H9 (cell line): ENCODE measurements around the gene SNX22. TPM values are rescaled to one million over a fixed set of nuclear protein-coding genes. Genes with fewer than 3 reads are reported as not detected.

Source experiments
- DNase-seq: peaks from one replicate; pipeline ENCODE4 v3.0.0-alpha.2; 2017
- H2AFZ ChIP-seq: one replicate; pipeline ENCODE4 v1.6.1; 2013; ENCODE audit warnings: mild to moderate bottlenecking, low read length, control low read depth, moderate library complexity
- H2AK5ac ChIP-seq: 2 replicates; pipeline ENCODE4 v1.6.1; 2013; ENCODE audit warnings: low read length, control low read depth, mixed read lengths; ENCODE audit not compliant: insufficient read length
- H2BK120ac ChIP-seq: one replicate; pipeline ENCODE4 v1.6.1; 2013; ENCODE audit warnings: low read depth, mild to moderate bottlenecking, low read length, control low read depth, inconsistent platforms; ENCODE audit not compliant: poor library complexity, severe bottlenecking
- H2BK12ac ChIP-seq: 2 replicates; pipeline ENCODE4 v1.6.1; 2013; ENCODE audit warnings: low read length, control low read depth, mixed read lengths, low read depth; ENCODE audit not compliant: insufficient read length
- H2BK15ac ChIP-seq: 2 replicates; pipeline ENCODE4 v1.6.1; 2013; ENCODE audit warnings: low read depth, low read length, control low read depth
- H2BK20ac ChIP-seq: one replicate; pipeline ENCODE4 v1.6.1; 2013; ENCODE audit warnings: low read depth, mild to moderate bottlenecking, low read length, control low read depth, inconsistent platforms; ENCODE audit not compliant: poor library complexity, severe bottlenecking
- H2BK5ac ChIP-seq: 2 replicates; pipeline ENCODE4 v1.6.1; 2013; ENCODE audit warnings: low read length, control low read depth, mixed read lengths; ENCODE audit not compliant: insufficient read length
- H3K14ac ChIP-seq: 2 replicates; pipeline ENCODE4 v1.6.1; 2013; ENCODE audit warnings: low read length, control low read depth; ENCODE audit not compliant: insufficient read depth
- H3K18ac ChIP-seq: 2 replicates; pipeline ENCODE4 v1.6.1; 2013; ENCODE audit warnings: low read depth, mild to moderate bottlenecking, mixed read lengths, low read length, control low read depth; ENCODE audit not compliant: insufficient read length
- H3K23ac ChIP-seq: 2 replicates; pipeline ENCODE4 v1.6.1; 2013; ENCODE audit warnings: low read length, control low read depth, mixed read lengths, low read depth; ENCODE audit not compliant: insufficient read length
- H3K23me2 ChIP-seq: 2 replicates; pipeline ENCODE4 v1.6.1; 2013; ENCODE audit warnings: low read depth, mild to moderate bottlenecking, mixed read lengths, low read length, control low read depth; ENCODE audit not compliant: insufficient read length, poor library complexity, severe bottlenecking
- H3K27ac ChIP-seq: 2 replicates; pipeline ENCODE4 v1.5.1; 2013; ENCODE audit warnings: low read length, control low read depth, mixed read lengths, low read depth; ENCODE audit not compliant: insufficient read length
- H3K27me3 ChIP-seq: 2 replicates; pipeline ENCODE4 v1.6.1; 2013; ENCODE audit warnings: low read length, control low read depth, inconsistent platforms; ENCODE audit not compliant: insufficient read depth
- H3K4ac ChIP-seq: 2 replicates; pipeline ENCODE4 v1.6.1; 2013; ENCODE audit warnings: low read depth, mild to moderate bottlenecking, control low read depth, inconsistent platforms, low read length, moderate library complexity
- H3K4me1 ChIP-seq: 2 replicates; pipeline ENCODE4 v1.6.1; 2013; ENCODE audit warnings: low read length, control low read depth, inconsistent platforms; ENCODE audit not compliant: insufficient read depth
- H3K4me2 ChIP-seq: 2 replicates; pipeline ENCODE4 v1.6.1; 2013; ENCODE audit warnings: low read length, control low read depth, mixed read lengths; ENCODE audit not compliant: insufficient read length, insufficient read depth
- H3K56ac ChIP-seq: 2 replicates; pipeline ENCODE4 v1.6.1; 2013; ENCODE audit warnings: low read depth, mild to moderate bottlenecking, mixed read lengths, low read length, control low read depth; ENCODE audit not compliant: insufficient read length
- H3K79me1 ChIP-seq: 2 replicates; pipeline ENCODE4 v1.6.1; 2013; ENCODE audit warnings: low read depth, mild to moderate bottlenecking, moderate library complexity, low read length, control low read depth, inconsistent platforms; ENCODE audit not compliant: insufficient read depth, poor library complexity, severe bottlenecking
- H3K79me2 ChIP-seq: 2 replicates; pipeline ENCODE4 v1.6.1; 2013; ENCODE audit warnings: low read length, control low read depth, inconsistent platforms; ENCODE audit not compliant: insufficient read depth
- H3K9ac ChIP-seq: 2 replicates; pipeline ENCODE4 v1.6.1; 2013; ENCODE audit warnings: low read length, control low read depth, mixed read lengths; ENCODE audit not compliant: insufficient read length; ENCODE audit errors: extremely low read depth
- H3K9me3 ChIP-seq: one replicate; pipeline ENCODE4 v1.6.1; 2013; ENCODE audit warnings: low read depth, low read length, inconsistent platforms; ENCODE audit not compliant: control insufficient read depth
- H3T11ph ChIP-seq: one replicate; pipeline ENCODE4 v1.6.1; 2013; ENCODE audit warnings: mild to moderate bottlenecking, low read length, control low read depth, inconsistent platforms
- H4K20me1 ChIP-seq: one replicate; pipeline ENCODE4 v1.6.1; 2013; ENCODE audit not compliant: control insufficient read depth, insufficient read length, insufficient read depth
- H4K5ac ChIP-seq: 2 replicates; pipeline ENCODE4 v1.6.1; 2013; ENCODE audit warnings: low read depth, mild to moderate bottlenecking, mixed read lengths, low read length, control low read depth; ENCODE audit not compliant: insufficient read length
- H4K8ac ChIP-seq: replicated peaks from 2 replicates; pipeline ENCODE4 v1.6.1; 2013; ENCODE audit warnings: low read length, control low read depth, mixed read lengths, low read depth; ENCODE audit not compliant: insufficient read length
- H4K91ac ChIP-seq: 2 replicates; pipeline ENCODE4 v1.6.1; 2013; ENCODE audit warnings: low read depth, mild to moderate bottlenecking, moderate library complexity, mixed read lengths, low read length, control low read depth; ENCODE audit not compliant: insufficient read length
- H3K27ac Mint-ChIP-seq, 3 experiments: 2 replicates in 2 of 3; 3 replicates in 1 of 3; pipeline ENCODE4 v1.8.0; 2020 to 2021; ENCODE audit warnings: mixed read lengths in 3 of 3, mild to moderate bottlenecking in 1 of 3, moderate library complexity in 1 of 3
- H3K27me3 Mint-ChIP-seq: 2 replicates; pipeline ENCODE4 v1.8.0; 2021; ENCODE audit warnings: low read depth, mild to moderate bottlenecking, moderate library complexity, mixed read lengths
- H3K36me3 Mint-ChIP-seq, 3 experiments: 2 replicates in 2 of 3; 3 replicates in 1 of 3; pipeline ENCODE4 v1.8.0; 2020 to 2021; ENCODE audit warnings: low read depth in 3 of 3, mixed read lengths in 3 of 3; ENCODE audit not compliant: insufficient read depth in 1 of 3
- H3K4me1 Mint-ChIP-seq, 2 experiments: 2 replicates each; pipeline ENCODE4 v1.8.0; 2020; ENCODE audit warnings: mixed read lengths in 2 of 2
- H3K4me3 Mint-ChIP-seq, 2 experiments: 2 replicates in 1 of 2; 3 replicates in 1 of 2; pipeline ENCODE4 v1.8.0; 2020 to 2021; ENCODE audit warnings: mild to moderate bottlenecking in 2 of 2, mixed read lengths in 2 of 2, moderate library complexity in 1 of 2
- H3K9me3 Mint-ChIP-seq, 2 experiments: 2 replicates in 1 of 2; 3 replicates in 1 of 2; pipeline ENCODE4 v1.8.0; 2020; ENCODE audit warnings: mild to moderate bottlenecking in 2 of 2, mixed read lengths in 2 of 2, moderate library complexity in 1 of 2
- CTCF ChIP-seq: fragments of 200-600 bp; sonication (generic); conservative IDR thresholded peaks from 3 replicates; pipeline ENCODE4 v1.8.0; 2021; ENCODE audit warnings: antibody characterized with exemption, mild to moderate bottlenecking
- WGBS: extraction: QIAGEN DNeasy Blood & Tissue Kit; methylation state at CpG from one replicate; pipeline ENCODE4 v1.1.7; 2013; ENCODE audit warnings: missing lambda C conversion rate, low lambda C conversion rate, mixed read lengths; ENCODE audit not compliant: insufficient read length; ENCODE audit errors: extremely low coverage; 5-methylcytosine and 5-hydroxymethylcytosine counted together
- total RNA-seq: library from RNA; stranded (reverse); gene quantifications from 2 replicates; pipeline ENCODE4 v1.2.1, GENCODE V29; 2021

SNX22 gene
- total RNA-seq, 1 experiment from 2014 or later: 4.8 TPM

GRCh38 chr15:64149893-64150578 is 1.5 kb upstream of the SNX22 start:
- H3K4me3 Mint-ChIP-seq: peak overlapping the region; percentile 8 to 9; a peak in 3 of 5 replicates

More at GRCh38 chr15:64149893-64150578, 1.5 kb upstream of the SNX22 start:
- Histone ChIP-seq H2BK120ac (no peak overlapping the region), H3K18ac (no peak overlapping the region), H3T11ph (no peak overlapping the region), H4K5ac (no peak overlapping the region), H3K79me2 (no peaks in the 10 kb centered on the region), H3K9me3 (no peaks in the 10 kb centered on the region), H2BK12ac (no peak overlapping the region), H2BK15ac (no peak overlapping the region), H3K4me2 (no peak overlapping the region), H3K14ac (no peak overlapping the region; the same call in 1 of the 2 replicates), H3K79me1 (no peaks in the 10 kb centered on the region), H3K23me2 (peaks cover 6% of the 10 kb centered on the region), H3K56ac (no peak overlapping the region), H3K27ac (no peak overlapping the region), H3K9ac (no peak overlapping the region), H4K91ac (no peak overlapping the region), H4K8ac (no peak overlapping the region), H2BK20ac (no peak overlapping the region), H2AK5ac (no peak overlapping the region), H3K23ac (no peak overlapping the region), H3K27me3 (no peaks in the 10 kb centered on the region), H4K20me1 (no peaks in the 10 kb centered on the region), H3K4ac (no peak overlapping the region), H2AFZ (no peak overlapping the region), H3K4me1 (no peaks in the 10 kb centered on the region), H2BK5ac (no peak overlapping the region)
- DNase-seq: no peak
- WGBS: no CpG with 5 or more reads among the region's 9 CpGs
- Mint-ChIP-seq H3K27me3 (peaks cover 24% of the 10 kb centered on the region), H3K36me3 (peaks cover 1 to 6% (median 6%) of the 10 kb centered on the region in 3 experiments; a peak in 5 of 7 replicates), H3K9me3 (no peaks in the 10 kb centered on the region), H3K4me1 (peaks cover 19 to 22% of the 10 kb centered on the region in 2 experiments), H3K27ac (peak overlapping the region in 1 of 3 experiments; percentile 52; a peak in 1 of 7 replicates)
- no peak for TF ChIP-seq CTCF
